ENCODE results near the gene PSMB9.

Gene PSMB9

DNA sequence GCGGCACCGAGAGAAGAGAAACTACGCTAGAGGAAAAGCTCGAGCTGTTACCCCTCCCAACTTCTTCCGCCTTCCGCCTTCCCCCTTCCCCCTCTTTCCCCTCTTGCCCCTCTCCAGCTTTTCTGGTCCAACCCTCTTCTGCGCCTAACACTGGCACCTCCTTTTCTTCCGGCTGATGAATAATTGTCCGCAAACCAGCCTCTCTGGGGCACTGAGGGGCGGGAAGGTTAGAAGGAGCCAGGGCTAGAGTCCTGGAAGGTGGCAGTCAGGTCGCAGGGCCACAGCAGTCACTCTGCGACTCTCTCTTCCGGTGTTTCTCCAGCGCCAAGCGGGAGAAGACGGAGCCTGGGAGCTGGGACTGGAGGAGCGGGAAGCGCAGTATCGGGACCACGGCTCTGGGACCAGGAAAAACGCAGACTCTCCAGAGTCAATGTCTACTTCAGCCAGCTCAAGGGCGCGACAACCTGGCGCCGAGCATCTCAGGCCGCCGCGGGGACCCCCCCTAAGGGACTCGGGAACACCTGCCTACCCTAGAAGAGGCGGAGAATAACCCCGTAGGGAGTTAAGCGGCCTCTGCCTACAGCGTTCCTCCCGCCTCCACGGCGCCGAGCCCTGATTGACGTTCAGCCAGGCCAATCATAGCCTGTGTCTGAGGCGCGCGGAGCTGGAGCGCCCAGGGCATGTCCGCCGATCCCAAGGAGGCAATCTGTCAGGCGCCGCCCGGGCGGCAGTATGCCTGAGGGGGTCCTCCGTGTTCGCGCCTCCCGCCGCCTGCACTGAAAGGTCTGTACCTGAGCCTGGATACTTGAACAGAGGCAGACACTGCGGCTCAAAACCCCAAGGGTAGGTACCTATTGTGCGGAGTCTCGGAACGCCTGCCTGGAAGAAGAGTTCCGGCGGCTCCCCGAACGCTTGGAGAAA is 40.4 kb downstream of the PSMB9 start:
- Histone ChIP-seq H3K79me2 (ENCODE audit: insufficient read depth, low read length) (peaks cover 44% of the 10 kb centered on the region), H2AFZ (ENCODE audit: low read length) (0 out of 2 replicates have a peak overlapping the region, but pooled peaks have one; percentile 15), H4K20me1 (ENCODE audit: insufficient read depth, low read length) (no peaks in the 10 kb centered on the region), H3K36me3 (ENCODE audit: insufficient read depth, low read length) (peaks cover 6% of the 10 kb centered on the region; the same call in 1 of the 2 replicates), H3K27ac (ENCODE audit: low read depth, low read length, poor library complexity, severe bottlenecking) (peak overlapping the region; percentile 82), H3F3A (ENCODE audit: insufficient read depth, low read length) (0 out of 2 replicates have a peak, but pooled peaks cover 5% of the 10 kb centered on the region), H3K9me3 (ENCODE audit: low read length) (no peaks in the 10 kb centered on the region), H3K4me3 (ENCODE audit: low read depth, low read length, poor library complexity, severe bottlenecking) (peak overlapping the region; percentile 88), H3K9me2 (ENCODE audit: low read depth, low read length) (no peaks in the 10 kb centered on the region), H3K4me1 (ENCODE audit: insufficient read depth, low read length, severe bottlenecking) (peaks cover 61% of the 10 kb centered on the region), H3K9ac (ENCODE audit: low read length) (peak overlapping the region; percentile 95), H3K4me2 (ENCODE audit: low read length) (peak overlapping the region; percentile 95), H3K27me3 (ENCODE audit: insufficient read depth, low read length) (no peaks in the 10 kb centered on the region)
- TF ChIP-seq, protein P1, sequence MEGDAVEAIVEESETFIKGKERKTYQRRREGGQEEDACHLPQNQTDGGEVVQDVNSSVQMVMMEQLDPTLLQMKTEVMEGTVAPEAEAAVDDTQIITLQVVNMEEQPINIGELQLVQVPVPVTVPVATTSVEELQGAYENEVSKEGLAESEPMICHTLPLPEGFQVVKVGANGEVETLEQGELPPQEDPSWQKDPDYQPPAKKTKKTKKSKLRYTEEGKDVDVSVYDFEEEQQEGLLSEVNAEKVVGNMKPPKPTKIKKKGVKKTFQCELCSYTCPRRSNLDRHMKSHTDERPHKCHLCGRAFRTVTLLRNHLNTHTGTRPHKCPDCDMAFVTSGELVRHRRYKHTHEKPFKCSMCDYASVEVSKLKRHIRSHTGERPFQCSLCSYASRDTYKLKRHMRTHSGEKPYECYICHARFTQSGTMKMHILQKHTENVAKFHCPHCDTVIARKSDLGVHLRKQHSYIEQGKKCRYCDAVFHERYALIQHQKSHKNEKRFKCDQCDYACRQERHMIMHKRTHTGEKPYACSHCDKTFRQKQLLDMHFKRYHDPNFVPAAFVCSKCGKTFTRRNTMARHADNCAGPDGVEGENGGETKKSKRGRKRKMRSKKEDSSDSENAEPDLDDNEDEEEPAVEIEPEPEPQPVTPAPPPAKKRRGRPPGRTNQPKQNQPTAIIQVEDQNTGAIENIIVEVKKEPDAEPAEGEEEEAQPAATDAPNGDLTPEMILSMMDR (IDR thresholded peaks at IDR 0.05; ENCODE audit: low read length), result no peak
- no peak for TF ChIP-seq EZH2 (IDR thresholded peaks at IDR 0.05; ENCODE audit: borderline replicate concordance, low read length)

DNA sequence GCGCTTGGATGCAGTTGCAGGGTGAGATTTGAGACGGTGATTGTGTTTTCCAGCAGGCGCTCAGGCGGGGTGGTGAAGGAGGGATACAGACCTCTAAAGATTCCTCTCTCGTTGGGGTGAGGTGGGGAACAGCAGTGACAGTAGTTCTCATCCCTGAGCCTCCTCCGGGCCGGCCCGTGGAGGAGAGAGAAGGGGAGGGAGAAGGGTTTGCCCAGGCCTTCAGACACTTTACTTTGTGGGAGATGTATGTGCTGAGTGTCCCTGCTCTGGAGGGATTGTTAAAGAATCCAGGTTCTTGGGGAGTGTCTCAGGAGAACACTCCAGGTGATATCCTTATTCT is 41.0 kb downstream of the PSMB9 start:
- Histone ChIP-seq H3K79me2 (ENCODE audit: insufficient read depth, low read length) (peaks cover 50% of the 10 kb centered on the region), H3F3A (ENCODE audit: insufficient read depth, low read length) (0 out of 2 replicates have a peak, but pooled peaks cover 5% of the 10 kb centered on the region), H3K36me3 (ENCODE audit: insufficient read depth, low read length) (peaks cover 9% of the 10 kb centered on the region), H3K27me3 (ENCODE audit: insufficient read depth, low read length) (no peaks in the 10 kb centered on the region), H3K4me1 (ENCODE audit: insufficient read depth, low read length, severe bottlenecking) (peaks cover 59% of the 10 kb centered on the region), H3K9me2 (ENCODE audit: low read depth, low read length) (no peaks in the 10 kb centered on the region), H3K27ac (ENCODE audit: low read depth, low read length, poor library complexity, severe bottlenecking) (peak overlapping the region; percentile 82), H3K9ac (ENCODE audit: low read length) (peak overlapping the region; percentile 95), H3K9me3 (ENCODE audit: low read length) (no peaks in the 10 kb centered on the region), H3K4me3 (ENCODE audit: low read depth, low read length, poor library complexity, severe bottlenecking) (peak overlapping the region; percentile 88), H3K4me2 (ENCODE audit: low read length) (peak overlapping the region; percentile 95), H2AFZ (ENCODE audit: low read length) (0 out of 2 replicates have a peak overlapping the region, but pooled peaks have one; percentile 15), H4K20me1 (ENCODE audit: insufficient read depth, low read length) (no peaks in the 10 kb centered on the region)
- TF ChIP-seq EZH2 (IDR thresholded peaks at IDR 0.05; ENCODE audit: borderline replicate concordance, low read length), result no peak
- TF ChIP-seq, protein P1 (IDR thresholded peaks at IDR 0.05; ENCODE audit: low read length), result no peak

DNA sequence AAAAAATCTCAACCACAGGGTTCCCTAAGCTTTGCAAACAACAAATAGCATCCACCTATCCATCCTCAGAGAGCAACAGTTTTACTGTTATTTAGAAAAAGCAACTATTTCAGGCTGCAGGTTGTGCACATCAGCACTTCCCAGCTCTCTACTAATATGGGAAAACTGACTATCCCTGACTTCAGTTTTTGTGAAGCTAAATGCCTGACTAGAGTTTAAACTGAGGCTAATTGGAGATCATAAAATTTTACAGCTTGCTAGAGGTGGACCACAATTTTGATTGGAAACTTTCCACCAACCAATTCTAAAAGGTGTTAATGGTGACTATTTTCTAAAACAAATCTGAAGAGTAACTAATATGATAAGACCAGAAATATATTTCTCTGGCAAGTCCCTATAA is 50.0 kb downstream of the PSMB9 start:
- Histone ChIP-seq H3F3A (ENCODE audit: insufficient read depth, low read length) (no peaks in the 10 kb centered on the region), H3K4me3 (ENCODE audit: low read depth, low read length, poor library complexity, severe bottlenecking) (no peak overlapping the region), H2AFZ (ENCODE audit: low read length) (no peak overlapping the region), H4K20me1 (ENCODE audit: insufficient read depth, low read length) (no peaks in the 10 kb centered on the region), H3K27ac (ENCODE audit: low read depth, low read length, poor library complexity, severe bottlenecking) (no peak overlapping the region), H3K9me2 (ENCODE audit: low read depth, low read length) (no peaks in the 10 kb centered on the region), H3K4me1 (ENCODE audit: insufficient read depth, low read length, severe bottlenecking) (no peaks in the 10 kb centered on the region), H3K27me3 (ENCODE audit: insufficient read depth, low read length) (no peaks in the 10 kb centered on the region), H3K9me3 (ENCODE audit: low read length) (no peaks in the 10 kb centered on the region), H3K79me2 (ENCODE audit: insufficient read depth, low read length) (peaks cover 11% of the 10 kb centered on the region), H3K36me3 (ENCODE audit: insufficient read depth, low read length) (peaks cover 21% of the 10 kb centered on the region), H3K4me2 (ENCODE audit: low read length) (no peak overlapping the region), H3K9ac (ENCODE audit: low read length) (no peak overlapping the region)
- TF ChIP-seq, protein P1 (IDR thresholded peaks at IDR 0.05; ENCODE audit: low read length), result no peak
- no peak for TF ChIP-seq EZH2 (IDR thresholded peaks at IDR 0.05; ENCODE audit: borderline replicate concordance, low read length)
